H1 (cell line): ENCODE results near the gene LSM7. TPM values are rescaled to one million over a fixed set of nuclear protein-coding genes. Genes with fewer than 3 reads are reported as not detected.

Source experiments
- BACH1 ChIP-seq: IDR thresholded peaks from 2 replicates; pipeline ENCODE4 v1.6.1; 2012; ENCODE audit warnings: low read length, improper control_type of control experiment
- CTCF ChIP-seq, 3 experiments: IDR thresholded peaks; 1 replicate in 2 of 3; 2 replicates in 1 of 3; pipeline versions ENCODE4 v1.5.1 to v1.6.1; 2011; ENCODE audit warnings: low read length in 3 of 3, mild to moderate bottlenecking in 3 of 3, inconsistent platforms in 2 of 3, low read depth in 1 of 3, moderate library complexity in 1 of 3; ENCODE audit not compliant: insufficient read depth in 1 of 3; ENCODE audit errors: control extremely low read depth in 1 of 3
- polyA plus RNA-seq, 7 experiments: library from polyadenylated mRNA; depleted of rRNA in 3 of 7; stranded (reverse) in 5 of 7; unstranded in 2 of 7; fragments of >200 nt in 5 of 7; fragments of 200-250 nt in 2 of 7; gene quantifications; 1 replicate in 5 of 7; 2 replicates in 1 of 7; 4 replicates in 1 of 7; pipeline versions ENCODE4 v1.2.1 to v1.2.3, GENCODE V29; 2011 to 2013; ENCODE audit warnings: missing spikeins in 2 of 7, mixed read lengths in 2 of 7
- total RNA-seq: library from RNA; stranded (reverse); fragmentation: NEBNext Ultra II Directional; extraction: Animal tissue kit (Norgen Biotek cat#: 25700); gene quantifications from 2 replicates; pipeline ENCODE4 v1.2.1, GENCODE V29; 2021

The LSM7 gene
- total and polyA plus RNA-seq, 2 of the 8 experiments (the other 6 are each of a cell fraction or from before 2014, with no cell fraction given) = 228 to 1,335 TPM

- TF ChIP-seq CTCF (IDR thresholded peaks at IDR 0.05; ENCODE audit: control extremely low read depth in 1 of 3, insufficient read depth in 1 of 3, low read depth in 1 of 3, low read length in 3 of 3) = peak; percentile 86 to 91 (median 89)
- peak; percentile 77 for TF ChIP-seq BACH1
Measured at GRCh38 chr19:2274931-2275535, 53.4 kb downstream of the LSM7 start (continued).
